Measurements from ENCODE around the gene COG7. TPM values are rescaled to one million over a fixed set of nuclear protein-coding genes. Genes with fewer than 3 reads are reported as not detected.

COG7 gene
- total RNA-seq, 3 donors from 2014 or later: 25.4 to 40.5 (median 32.6) TPM

DNA sequence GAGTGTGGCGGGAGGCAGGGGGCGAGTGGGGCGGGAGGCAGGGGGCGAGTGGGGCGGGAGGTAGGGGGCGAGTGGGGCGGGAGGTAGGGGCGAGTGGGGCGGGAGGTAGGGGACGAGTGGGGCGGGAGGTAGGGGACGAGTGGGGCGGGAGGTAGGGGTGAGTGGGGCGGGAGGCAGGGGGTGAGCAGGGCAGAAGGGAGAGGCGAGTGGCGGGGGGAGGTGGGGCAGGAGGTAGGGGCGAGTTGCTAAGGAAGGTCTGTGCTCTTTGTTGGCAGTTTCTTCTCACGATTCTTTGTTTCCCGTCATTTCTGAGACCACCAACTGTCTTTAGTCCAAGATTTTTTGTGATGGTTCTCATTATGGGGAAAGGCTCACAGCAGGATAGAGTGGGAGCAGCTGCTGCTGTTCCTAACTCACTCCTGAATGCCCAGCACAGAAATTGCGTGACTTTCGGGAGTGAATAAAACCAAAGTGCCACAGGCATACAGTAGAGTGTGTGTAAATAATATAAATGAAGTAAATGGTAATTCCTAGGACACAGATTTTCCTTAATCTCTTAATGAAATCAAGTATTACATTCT, 44.7 kb downstream of the COG7 start:
- no peak for DNase-seq
- H3K4me3 ChIP-seq: no peak overlapping the region
- H3K9me3 ChIP-seq: no peaks in the 10 kb centered on the region
- intact Hi-C loops (cut with DNase I, micrococcal nuclease): no loop called here
- no peak for ATAC-seq
- peaks cover 4% of the 10 kb centered on the region for H3K4me1 ChIP-seq (ENCODE audit: low read depth)
- peaks cover 12% of the 10 kb centered on the region for H3K36me3 ChIP-seq (ENCODE audit: low read depth)
- TF ChIP-seq, protein P1, sequence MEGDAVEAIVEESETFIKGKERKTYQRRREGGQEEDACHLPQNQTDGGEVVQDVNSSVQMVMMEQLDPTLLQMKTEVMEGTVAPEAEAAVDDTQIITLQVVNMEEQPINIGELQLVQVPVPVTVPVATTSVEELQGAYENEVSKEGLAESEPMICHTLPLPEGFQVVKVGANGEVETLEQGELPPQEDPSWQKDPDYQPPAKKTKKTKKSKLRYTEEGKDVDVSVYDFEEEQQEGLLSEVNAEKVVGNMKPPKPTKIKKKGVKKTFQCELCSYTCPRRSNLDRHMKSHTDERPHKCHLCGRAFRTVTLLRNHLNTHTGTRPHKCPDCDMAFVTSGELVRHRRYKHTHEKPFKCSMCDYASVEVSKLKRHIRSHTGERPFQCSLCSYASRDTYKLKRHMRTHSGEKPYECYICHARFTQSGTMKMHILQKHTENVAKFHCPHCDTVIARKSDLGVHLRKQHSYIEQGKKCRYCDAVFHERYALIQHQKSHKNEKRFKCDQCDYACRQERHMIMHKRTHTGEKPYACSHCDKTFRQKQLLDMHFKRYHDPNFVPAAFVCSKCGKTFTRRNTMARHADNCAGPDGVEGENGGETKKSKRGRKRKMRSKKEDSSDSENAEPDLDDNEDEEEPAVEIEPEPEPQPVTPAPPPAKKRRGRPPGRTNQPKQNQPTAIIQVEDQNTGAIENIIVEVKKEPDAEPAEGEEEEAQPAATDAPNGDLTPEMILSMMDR (IDR thresholded peaks at IDR 0.05): no peak

GRCh38 chr16:23407436-23408127, 45.4 kb downstream of the COG7 start:
- H3K36me3 ChIP-seq (ENCODE audit: low read depth): peaks cover 5% of the 10 kb centered on the region
- ATAC-seq (no peak), DNase-seq (no peak)
- H3K4me1 ChIP-seq (ENCODE audit: low read depth): peaks cover 4% of the 10 kb centered on the region
- intact Hi-C loops (cut with DNase I, micrococcal nuclease): no loop called here
- TF ChIP-seq, protein P1 (IDR thresholded peaks at IDR 0.05): no peak
- H3K4me3 ChIP-seq: no peak overlapping the region
- no peaks in the 10 kb centered on the region for H3K9me3 ChIP-seq

DNA sequence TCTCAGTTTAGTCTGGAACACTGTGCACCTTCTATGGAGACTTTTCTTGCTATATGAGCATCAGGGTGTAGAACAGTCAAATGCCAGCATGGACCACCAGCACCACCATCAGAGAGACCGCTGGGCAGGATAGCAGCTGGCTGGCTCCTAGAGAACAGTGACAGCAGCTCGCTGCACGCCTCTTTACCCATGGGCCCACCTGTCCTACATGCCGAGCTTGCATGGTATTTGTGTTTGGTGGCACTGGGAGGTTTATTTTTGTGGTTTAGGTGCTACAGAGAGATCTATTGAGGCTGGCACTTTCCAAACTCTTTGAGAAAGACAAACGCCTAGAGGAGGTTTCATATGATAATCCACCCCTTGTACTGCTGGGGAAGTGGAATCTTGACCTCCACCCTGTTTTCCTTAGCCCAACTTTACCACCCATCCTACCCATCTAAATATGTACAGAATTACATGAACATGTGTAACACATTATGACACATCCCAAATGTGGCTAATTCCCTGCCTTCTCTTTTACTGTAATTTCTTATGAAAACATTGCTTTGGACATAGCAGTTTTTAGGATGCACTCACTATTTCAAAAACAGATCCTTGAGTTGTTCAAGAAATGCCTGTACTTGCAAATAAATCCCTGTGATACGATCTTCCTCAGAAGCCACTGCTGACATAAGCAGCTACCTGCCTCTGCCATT, 46.3 kb downstream of the COG7 start:
- DNase-seq (no peak), ATAC-seq (no peak)
- Histone ChIP-seq H3K9me3 (no peaks in the 10 kb centered on the region), H3K4me1 (ENCODE audit: low read depth) (peaks cover 4% of the 10 kb centered on the region), H3K4me3 (no peak overlapping the region), H3K36me3 (ENCODE audit: low read depth) (no peaks in the 10 kb centered on the region)
- intact Hi-C loops (cut with DNase I, micrococcal nuclease): no loop called here
- TF ChIP-seq, protein P1 (IDR thresholded peaks at IDR 0.05): no peak

- TF ChIP-seq, protein P1 (IDR thresholded peaks at IDR 0.05): no peak
- no peak for ATAC-seq
- no peaks in the 10 kb centered on the region for H3K36me3 ChIP-seq (ENCODE audit: low read depth)
- peaks cover 4% of the 10 kb centered on the region for H3K4me1 ChIP-seq (ENCODE audit: low read depth)
- intact Hi-C loops (cut with DNase I, micrococcal nuclease): no loop called here
- no peak overlapping the region for H3K4me3 ChIP-seq
- H3K9me3 ChIP-seq: no peaks in the 10 kb centered on the region
- no peak for DNase-seq
Measured at GRCh38 chr16:23406024-23406423, 47.0 kb downstream of the COG7 start.

- intact Hi-C loops (cut with DNase I, micrococcal nuclease): no loop called here
- Histone ChIP-seq H3K4me1 (ENCODE audit: low read depth) (peaks cover 2% of the 10 kb centered on the region), H3K4me3 (no peak overlapping the region), H3K36me3 (ENCODE audit: low read depth) (peaks cover 8% of the 10 kb centered on the region), H3K9me3 (no peaks in the 10 kb centered on the region)
- ATAC-seq (no peak), DNase-seq (no peak)
- TF ChIP-seq, protein P1 (IDR thresholded peaks at IDR 0.05): no peak
Measured at GRCh38 chr16:23403547-23403946, 49.4 kb downstream of the COG7 start.

All from mucosa of descending colon (tissue), 3 donors.